Testis (tissue), 2 donors: ENCODE results near the gene SPRYD7.

ENCODE experiments used
- POLR2A ChIP-seq: fragments of 450-650 bp; IDR thresholded peaks from one replicate; pipeline ENCODE4 v1.6.1; 2017; ENCODE audit warnings: antibody characterized with exemption, mild to moderate bottlenecking, moderate library complexity
- TF ChIP-seq, protein P1 (sequence below), 3 experiments: fragments of 450-650 bp in 2 of 3; fragments of 200-600 bp in 1 of 3; sonication (generic) in 1 of 3; IDR thresholded peaks; one replicate each; pipeline ENCODE4 v1.5.1; 2016 to 2019; ENCODE audit warnings: antibody characterized with exemption in 3 of 3, mild to moderate bottlenecking in 2 of 3, moderate library complexity in 1 of 3

DNA sequence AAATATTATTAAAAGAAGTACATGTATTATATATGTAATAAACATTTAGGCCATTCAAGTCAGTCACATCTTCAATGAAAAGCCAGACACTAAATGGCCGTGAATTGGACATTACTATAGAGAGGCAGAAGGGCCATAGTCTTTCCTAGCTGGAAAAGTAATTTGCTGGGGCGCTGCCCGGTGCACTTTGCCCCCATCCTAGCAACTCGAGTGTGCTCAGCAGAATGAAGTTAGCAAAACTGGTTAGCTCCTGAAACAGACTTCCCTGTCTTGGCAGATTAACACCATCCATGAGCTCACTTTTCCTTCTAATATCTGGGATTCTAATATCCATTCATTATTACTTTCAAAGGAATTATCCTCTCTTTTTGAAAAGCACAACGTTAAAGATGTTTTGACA, 2.8 kb upstream of the SPRYD7 start:
- TF ChIP-seq POLR2A: no peak
- TF ChIP-seq, protein P1, sequence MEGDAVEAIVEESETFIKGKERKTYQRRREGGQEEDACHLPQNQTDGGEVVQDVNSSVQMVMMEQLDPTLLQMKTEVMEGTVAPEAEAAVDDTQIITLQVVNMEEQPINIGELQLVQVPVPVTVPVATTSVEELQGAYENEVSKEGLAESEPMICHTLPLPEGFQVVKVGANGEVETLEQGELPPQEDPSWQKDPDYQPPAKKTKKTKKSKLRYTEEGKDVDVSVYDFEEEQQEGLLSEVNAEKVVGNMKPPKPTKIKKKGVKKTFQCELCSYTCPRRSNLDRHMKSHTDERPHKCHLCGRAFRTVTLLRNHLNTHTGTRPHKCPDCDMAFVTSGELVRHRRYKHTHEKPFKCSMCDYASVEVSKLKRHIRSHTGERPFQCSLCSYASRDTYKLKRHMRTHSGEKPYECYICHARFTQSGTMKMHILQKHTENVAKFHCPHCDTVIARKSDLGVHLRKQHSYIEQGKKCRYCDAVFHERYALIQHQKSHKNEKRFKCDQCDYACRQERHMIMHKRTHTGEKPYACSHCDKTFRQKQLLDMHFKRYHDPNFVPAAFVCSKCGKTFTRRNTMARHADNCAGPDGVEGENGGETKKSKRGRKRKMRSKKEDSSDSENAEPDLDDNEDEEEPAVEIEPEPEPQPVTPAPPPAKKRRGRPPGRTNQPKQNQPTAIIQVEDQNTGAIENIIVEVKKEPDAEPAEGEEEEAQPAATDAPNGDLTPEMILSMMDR (IDR thresholded peaks at IDR 0.05): no peak
